Fibroblast of villous mesenchyme (primary cell): Measurements from ENCODE around the gene FGF19. TPM values are rescaled to one million over a fixed set of nuclear protein-coding genes. Genes with fewer than 3 reads are reported as not detected.

Experiments used
- DNase-seq: peaks from one replicate; pipeline ENCODE4 v3.0.0-alpha.2; 2010; ENCODE audit warnings: low read depth
- H3K4me3 ChIP-seq: 2 replicates; pipeline ENCODE4 v1.5.1; 2011; ENCODE audit warnings: low read depth, mild to moderate bottlenecking, low read length
- total RNA-seq: library from RNA; depleted of rRNA; stranded (reverse); fragments of >200 nt; gene quantifications from 2 replicates; pipeline ENCODE4 v1.2.3, GENCODE V29; 2012
- TF ChIP-seq, protein P1 (sequence below): IDR thresholded peaks from 2 replicates; pipeline ENCODE4 v1.5.1; 2012; ENCODE audit warnings: low read depth, mild to moderate bottlenecking, low read length; ENCODE audit not compliant: insufficient read depth

Gene FGF19
- total RNA-seq, 1 donor, result not detected

DNA sequence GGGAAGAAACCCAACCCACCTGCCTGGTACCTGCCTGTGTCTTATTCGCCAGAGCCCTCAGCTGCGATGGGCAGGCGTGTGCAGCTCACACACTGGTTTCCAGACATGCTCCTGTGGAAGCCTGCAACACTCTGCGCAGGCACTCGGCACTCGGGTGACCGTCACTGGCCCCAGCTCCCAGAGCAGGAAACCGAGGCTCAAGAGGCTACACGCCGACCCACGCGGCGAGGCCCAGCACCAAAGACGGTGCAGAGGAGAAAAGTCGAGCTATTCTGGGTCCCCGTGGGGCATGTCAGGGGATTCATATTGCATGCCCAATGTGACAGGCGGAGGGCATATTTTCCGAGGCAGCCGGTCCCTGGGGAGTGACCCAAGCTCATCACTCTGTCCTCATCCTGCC, 11.6 kb upstream of the FGF19 start:
- TF ChIP-seq, protein P1, sequence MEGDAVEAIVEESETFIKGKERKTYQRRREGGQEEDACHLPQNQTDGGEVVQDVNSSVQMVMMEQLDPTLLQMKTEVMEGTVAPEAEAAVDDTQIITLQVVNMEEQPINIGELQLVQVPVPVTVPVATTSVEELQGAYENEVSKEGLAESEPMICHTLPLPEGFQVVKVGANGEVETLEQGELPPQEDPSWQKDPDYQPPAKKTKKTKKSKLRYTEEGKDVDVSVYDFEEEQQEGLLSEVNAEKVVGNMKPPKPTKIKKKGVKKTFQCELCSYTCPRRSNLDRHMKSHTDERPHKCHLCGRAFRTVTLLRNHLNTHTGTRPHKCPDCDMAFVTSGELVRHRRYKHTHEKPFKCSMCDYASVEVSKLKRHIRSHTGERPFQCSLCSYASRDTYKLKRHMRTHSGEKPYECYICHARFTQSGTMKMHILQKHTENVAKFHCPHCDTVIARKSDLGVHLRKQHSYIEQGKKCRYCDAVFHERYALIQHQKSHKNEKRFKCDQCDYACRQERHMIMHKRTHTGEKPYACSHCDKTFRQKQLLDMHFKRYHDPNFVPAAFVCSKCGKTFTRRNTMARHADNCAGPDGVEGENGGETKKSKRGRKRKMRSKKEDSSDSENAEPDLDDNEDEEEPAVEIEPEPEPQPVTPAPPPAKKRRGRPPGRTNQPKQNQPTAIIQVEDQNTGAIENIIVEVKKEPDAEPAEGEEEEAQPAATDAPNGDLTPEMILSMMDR, result no peak
- no peak for DNase-seq
- no peak overlapping the region for H3K4me3 ChIP-seq

DNA sequence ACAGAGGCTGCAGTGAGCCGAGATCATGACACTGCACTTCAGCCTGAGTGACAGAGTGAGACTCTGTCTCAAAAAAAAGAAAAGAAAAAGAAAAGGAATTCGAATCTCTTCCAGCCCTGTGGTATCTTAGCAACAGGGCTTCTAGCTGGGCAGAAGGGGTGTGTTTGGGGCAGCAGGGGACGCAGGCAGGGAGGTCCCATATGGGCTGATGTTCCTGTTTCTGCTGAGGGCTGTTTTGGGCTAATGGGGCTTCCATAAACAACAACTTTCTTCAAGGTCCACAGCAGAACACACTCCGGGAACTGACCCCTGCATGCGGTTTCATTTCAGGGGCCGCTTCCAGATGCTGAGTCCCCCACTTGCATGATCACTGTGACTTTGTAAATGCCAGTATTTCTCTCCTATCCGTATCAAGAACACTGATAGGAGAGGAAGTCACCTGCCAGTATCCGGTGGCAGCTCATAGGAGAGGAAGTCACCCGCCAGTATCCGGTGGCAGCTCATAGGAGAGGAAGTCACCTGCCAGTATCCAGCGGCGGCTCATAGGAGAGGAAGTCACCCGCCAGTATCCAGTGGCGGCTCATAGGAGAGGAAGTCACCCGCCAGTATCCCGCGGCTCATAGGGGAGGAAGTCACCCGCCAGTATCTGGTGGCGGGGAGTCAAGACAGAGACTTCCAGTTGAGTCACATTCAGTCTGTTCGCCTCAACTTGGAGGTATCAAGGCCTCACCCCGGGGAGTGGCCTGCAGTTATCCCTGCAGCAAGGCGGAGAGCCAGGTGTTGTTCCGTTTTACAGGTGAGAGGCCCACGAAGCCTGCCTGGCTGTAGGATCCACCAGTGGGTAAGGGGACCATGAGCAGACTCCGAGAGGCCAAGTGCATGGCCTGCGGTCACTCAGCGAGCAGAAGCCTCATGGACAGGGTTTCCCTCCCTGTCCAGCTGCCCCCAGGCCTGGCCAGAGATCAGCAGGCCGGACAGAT, 8.3 kb upstream of the FGF19 start:
- H3K4me3 ChIP-seq, result no peak overlapping the region

DNA sequence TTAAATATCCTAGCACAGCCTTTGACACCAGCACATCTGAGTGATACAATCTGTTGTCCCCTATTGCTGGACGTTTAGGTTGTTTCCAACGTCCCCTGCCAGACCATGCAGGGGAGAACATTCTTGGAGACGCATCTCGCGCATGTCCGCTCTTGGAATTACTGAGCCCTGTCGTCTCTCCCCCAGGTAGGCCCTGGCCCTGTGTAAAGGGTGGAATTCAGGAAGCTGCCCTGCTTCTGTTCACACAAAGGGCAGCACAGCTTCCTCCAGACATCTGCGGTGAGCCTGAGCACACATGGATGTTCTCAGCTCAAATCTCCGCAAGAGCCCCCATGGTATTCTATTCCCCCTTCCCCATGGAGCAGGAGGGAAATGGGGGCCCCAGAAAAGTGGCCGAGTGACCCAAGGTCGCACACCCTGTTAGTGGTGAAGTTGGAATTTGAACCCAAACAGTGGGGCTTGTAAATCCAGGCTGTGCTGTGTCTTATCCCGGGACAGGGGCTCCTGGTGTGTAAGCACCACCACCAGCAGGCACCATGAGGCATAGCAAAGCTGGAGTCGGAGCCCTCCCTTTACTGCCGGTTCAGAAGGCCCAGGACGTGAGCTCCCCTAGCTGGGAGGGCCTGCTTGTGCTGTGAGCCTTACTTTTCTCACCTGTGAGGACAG, 5.0 kb upstream of the FGF19 start:
- TF ChIP-seq, protein P1, result no peak
- DNase-seq, result no peak
- no peak overlapping the region for H3K4me3 ChIP-seq

More for the DNA sequence above, 8.3 kb upstream of the FGF19 start:
- DNase-seq, result no peak
- TF ChIP-seq, protein P1, result no peak

DNA sequence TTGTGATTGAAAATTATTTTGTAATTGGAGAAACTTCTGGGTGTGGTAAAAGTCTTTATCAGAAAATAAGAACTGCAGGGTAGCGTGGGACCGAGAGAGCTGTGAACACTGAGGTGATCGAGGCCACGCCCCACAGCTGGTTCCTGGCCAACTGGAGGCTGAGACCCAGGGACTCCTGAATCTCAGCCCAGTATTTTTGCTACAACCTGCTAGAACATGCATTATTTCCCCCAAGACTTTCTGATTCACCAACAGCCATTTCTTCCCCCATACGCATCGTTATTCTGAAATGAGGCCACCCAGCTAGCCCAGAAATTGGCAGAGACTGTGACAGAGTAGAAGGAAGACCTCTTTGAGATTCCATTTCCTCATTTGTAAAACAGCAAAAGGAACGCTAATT, 3.4 kb upstream of the FGF19 start:
- H3K4me3 ChIP-seq, result no peak overlapping the region
- no peak for DNase-seq
- TF ChIP-seq, protein P1, result no peak

DNA sequence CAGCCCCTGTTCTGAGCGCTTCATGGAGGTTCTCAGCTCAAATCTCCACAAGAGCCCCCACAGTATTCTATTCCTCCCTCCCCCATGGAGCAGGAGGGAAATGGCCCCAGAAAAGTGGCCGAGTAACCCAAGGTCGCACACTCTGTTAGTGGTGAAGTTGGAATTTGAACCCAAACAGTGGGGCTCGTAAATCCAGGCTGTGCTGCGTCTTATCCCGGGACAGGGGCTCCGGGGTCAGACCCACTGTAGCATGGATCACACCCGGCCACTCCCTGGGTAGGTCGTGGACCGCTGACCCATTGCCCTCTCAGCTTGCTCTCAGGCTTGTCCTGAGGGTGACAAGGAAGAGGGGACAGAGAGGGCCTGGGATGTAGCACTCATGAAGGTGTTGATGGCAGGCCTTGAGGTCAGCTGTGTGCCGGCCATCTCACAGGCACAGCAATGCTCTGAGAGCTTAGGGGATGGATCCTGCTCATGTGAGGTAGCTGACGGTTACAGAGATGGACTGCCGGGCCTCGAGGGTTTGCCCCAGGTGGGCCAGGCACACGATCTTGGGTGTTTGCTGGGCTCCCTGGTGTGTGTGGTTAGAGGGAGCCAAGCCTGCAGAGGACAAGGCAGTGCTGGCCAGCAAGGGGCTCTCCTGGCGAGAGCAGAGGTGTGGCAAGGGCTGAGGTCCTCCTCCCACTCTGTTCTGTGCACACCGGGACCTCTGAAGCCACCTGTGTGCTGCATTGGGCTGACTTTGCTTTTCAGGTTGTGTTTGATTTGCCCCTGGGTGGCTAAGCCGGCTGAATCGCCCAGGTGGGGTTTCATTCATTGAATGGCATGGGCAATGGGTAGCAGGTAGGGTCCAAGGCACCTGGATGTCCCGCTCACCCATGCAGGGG, 2.3 kb upstream of the FGF19 start:
- TF ChIP-seq, protein P1, result no peak
- no peak for DNase-seq
- no peak overlapping the region for H3K4me3 ChIP-seq

DNA sequence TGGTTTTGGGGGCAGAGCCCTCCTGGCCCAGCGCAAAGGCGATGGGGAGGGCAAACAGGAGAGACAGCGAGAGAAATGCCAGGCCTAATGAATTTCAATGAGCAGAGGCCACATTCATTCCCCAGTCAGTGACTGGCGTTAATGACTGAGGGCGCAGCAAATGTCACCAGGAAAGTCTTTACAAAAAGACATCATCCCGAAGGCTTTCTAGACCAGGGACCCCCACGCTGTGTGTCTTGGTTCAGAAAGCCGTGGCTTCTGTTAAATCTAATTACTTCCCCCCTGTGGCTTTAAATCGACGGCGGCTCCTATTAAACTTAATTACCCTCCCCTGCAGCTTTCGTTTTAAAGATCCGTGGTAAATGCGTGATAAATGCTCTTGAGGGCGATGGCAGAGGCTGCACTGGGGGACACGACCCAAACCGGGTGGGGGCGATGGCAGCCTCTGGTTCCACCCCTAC, 1.6 kb upstream of the FGF19 start:
- TF ChIP-seq, protein P1, result no peak
- no peak overlapping the region for H3K4me3 ChIP-seq
- no peak for DNase-seq
